HuH-7 (cell line): ENCODE results near the gene RAB36.

Experiments used
- DNase-seq: peaks from one replicate; pipeline ENCODE4 v3.0.0; 2011; ENCODE audit warnings: low spot score

RAB36 gene

DNA sequence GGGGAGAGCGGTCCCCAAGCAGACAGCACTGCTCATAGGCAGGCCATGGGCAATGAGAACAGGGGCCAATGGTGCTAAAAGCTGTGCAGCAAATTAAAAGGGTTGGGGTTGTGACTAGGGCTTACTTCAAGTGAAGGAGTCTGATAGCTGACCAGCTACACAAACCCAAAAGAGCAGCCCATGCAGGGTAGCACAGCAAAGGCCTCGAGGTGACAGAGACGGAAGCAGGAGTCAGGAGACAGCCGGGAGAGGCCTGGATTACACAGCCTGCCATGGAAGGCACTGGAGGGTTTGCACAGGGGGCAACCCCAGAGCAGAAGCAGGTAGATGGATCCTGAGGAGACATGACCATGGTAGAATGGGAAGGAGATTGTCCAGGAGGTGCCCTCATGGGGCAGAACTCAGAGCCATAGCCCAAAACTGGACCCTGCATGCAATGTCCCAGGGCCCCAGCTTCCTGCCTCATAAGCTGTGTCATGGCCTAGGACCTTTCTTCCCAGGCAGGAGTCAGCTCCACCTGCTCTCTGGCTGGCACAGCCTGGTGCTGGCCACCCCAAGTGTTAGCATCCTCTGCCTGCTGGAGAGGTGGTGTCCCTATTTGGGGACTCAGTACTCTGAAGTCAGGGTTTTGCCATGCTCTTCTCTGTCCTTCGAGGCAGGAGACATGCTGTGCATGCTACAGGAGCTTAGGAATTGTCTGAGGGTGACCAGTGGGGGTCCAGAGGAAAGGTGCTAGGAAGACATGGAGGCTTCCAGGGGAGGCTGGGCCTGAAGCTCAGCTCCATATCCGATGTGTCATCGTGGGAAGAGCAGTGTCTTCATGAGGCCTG, 36.8 kb upstream of the RAB36 start:
- DNase-seq, result no peak

DNA sequence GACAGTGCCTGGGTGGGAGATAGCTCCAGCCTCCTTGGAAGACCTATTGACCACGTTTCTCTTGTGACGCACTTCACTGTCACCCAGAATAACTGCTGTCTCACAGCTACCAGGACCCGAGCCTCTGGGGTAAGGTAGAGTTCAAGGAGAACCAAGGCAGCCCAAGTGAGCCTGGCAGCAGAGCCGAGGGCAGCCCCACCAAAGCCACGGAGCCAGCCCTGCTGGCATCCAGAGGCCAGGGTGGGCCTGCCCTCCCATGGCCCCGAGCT, 36.3 kb upstream of the RAB36 start:
- no peak for DNase-seq

DNA sequence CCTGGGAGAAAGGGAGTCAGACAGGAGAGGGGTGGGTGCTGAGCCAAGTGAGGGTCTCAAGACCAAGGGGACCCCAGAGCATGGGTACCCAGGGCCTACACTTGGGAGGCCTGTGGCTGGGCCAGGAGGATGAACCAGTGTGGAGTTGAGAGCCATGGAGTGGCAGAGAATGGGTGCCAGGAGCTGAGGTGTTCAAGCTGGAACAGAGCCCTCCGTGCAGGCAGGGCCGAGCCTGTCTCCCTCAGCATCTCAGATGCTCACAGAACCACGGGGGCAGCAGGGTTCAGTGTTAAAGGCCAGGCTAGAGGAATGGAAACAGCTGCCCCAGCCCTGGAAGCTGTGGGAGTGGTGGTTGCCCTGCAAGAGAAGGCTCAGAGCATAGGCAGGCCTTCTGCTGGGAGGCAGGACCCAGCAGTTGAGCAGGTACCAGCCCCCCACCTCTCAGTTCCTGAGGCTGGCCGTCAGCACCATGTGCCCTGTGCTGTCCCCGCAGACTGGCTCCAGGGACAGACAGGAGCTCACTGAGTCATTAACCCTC, 35.8 kb upstream of the RAB36 start:
- DNase-seq, result no peak

DNA sequence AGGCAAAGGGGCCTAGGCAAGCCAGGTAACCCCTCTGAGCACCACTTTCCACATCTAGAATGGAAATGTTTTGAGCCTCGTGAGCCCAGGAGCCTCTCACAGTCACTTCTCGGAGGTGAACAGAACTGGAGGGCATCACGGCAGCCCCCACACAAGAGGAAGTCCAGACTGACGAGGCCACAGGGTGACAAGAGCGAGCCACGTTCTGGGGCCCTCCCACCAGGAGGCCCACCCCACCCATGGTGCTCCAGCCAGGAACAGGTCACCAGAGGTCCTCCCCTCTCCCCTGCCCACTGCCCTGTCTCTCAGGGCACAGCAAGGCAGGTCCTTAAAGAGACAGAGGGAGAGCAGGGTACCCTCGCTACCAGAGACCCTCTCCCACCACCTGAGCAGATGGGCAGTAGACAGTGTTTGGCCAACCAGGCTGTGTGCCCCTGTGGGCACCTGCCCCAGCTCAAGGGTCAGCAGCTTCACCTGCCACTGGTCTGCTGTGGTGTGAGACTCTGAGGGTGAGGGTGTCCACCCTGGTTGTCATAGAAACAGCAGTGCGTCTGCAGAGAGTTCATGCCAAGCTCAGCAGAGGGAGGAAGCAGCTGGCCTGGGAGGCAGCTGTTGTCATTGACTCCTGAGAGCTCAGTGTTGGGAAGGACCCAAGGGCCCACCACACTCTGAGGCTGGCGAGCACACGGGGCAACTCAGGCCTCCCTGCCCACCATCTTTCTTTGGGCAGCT, 34.9 kb upstream of the RAB36 start:
- DNase-seq, result no peak

DNA sequence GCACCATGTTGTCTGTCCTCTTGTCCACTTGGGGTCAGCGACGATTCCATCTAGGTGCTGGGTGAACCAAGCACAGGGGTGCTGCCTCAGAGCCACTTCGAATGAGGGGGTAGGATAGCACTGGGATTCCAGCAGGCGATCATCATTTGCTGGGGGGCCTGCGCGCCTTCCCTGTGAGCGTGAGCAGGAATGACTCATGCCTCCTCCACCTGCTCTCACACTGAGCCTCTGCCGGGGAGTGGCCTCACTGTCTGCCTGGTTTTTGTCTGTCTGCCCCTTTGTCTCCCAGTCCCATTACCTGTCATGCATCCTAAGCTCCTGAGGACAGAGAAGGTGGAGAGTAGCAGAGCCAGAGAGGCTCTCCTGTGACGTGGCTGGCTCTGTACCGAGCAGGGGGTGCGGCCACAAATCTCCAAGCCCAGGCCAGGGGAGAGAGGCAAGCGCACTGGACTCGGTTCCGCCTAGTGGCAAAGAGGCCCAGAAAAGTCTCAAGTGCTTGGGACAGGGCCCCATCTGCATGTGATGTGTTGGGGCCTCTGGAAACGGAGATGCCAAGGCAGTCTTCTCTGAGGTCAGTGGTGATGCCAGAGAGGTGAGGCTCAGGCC, 34.3 kb upstream of the RAB36 start:
- DNase-seq, result no peak

DNA sequence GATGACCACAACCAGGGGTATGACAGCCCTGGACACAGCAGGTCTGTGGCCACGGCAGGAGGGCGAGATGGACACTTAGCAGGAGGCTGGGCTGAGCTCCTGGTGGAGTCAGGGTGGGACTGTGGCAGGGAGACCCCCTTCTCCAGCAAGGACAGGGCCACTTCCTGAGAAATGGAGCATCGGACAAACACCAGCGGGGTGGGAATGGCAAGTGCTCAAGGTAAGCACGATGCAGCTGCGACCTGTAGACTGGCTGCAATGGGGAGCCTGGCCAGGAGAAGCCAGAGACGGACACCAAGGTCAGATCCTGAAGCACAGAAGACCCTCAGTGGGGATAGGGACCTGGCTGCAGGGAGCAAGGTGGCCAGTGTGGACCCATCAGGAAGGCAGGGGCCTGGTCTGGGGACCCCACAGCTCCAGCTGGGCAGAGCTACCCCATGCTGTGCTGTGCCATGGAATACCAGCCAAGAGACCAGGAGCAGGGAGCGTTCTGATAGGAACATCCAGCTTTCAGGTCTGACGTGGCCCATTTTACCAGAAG, 32.7 kb upstream of the RAB36 start:
- DNase-seq, result no peak

DNA sequence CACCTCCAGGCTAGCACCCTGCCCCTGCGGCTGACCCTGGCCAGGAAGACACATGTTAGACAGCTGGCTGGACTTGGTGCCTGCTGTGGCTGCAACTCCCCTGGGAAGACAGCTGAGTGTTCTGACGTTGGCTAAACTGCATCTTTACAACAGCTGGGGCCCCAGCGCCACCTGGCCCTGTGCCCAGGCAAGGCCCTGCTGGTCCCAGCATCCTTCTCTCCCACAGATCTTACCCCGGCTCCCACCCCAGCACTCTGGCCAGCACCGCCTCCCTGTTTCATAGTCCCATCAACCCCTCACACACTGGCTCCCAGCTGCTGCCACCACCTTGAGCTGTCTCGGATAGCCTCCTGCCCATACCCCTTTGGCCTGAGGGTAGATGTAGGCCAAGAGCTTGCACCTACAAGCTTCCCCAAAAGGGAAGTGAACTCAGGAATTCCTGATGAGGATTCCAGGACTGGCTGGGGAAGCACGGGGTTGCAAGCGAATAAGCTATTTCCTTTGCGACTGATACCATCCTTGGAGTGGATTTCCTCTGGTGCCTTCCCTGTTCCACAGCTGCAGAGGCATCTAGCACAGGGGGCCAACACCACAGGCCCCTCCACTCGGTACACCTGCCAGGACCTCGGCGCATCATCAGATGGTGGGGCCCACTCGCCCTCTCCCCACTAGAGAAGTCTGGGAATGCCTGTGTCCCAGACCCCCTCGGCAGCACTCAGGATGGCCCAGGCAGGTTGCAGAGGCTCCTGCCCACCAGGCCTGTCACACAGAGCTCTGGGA, 32.0 kb upstream of the RAB36 start:
- no peak for DNase-seq

DNA sequence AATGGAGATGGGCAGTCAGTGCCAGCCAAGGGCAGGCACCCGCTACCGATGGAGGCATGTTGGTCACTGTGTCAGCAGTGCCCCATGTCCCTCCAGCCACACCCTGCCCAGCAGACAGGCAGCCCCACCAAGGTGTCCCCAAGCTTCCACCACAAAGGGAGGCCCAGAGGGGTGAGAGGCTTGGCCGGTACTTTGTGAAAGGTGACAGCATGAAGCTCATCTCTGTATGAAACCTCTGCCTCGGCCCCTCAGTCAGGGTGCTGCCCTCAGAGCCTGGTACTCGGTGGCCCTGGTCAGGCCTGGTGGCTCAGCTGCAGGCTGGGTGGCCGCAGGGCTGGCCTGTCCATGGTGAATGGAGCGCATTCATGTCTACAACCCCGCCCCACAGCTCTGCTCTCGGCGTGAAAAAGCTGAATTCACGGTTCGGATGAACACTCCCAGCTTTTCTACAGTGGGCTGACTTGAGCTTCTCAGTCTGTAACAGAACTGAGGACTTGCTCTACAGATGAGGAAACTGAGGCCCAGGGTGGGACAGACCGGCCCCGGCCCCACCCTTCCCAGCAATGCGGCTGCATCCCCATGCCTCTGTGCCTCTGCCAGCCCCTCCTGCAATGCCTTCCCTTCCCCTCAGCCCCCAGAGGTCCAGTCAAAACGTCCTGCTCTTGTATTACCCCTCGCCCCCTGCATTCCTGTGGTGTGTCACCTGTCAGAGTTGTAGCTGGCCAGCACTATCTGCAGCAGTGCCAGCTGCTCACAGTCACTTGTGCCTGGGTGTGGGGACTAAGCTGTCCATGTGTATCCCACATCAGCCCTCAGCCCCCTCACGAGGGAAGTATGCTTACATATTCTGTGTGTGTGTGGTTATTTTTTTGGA, 31.2 kb upstream of the RAB36 start:
- DNase-seq, result no peak

DNA sequence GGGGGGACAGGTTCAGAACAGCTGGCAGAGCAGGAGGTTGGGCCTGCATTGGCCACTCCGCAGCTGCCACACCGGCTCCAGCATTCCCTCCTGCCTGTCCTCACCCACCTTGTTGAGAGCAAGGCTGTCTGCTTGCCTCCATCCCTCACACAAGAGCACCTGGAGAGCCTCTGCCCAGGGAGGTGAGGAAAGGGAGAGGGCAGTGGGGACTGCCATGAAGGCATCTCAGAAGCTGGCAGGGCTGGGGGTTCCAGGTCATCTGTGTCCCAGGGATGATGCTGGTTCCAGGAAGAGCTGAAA, 30.6 kb upstream of the RAB36 start:
- DNase-seq, result no peak

DNA sequence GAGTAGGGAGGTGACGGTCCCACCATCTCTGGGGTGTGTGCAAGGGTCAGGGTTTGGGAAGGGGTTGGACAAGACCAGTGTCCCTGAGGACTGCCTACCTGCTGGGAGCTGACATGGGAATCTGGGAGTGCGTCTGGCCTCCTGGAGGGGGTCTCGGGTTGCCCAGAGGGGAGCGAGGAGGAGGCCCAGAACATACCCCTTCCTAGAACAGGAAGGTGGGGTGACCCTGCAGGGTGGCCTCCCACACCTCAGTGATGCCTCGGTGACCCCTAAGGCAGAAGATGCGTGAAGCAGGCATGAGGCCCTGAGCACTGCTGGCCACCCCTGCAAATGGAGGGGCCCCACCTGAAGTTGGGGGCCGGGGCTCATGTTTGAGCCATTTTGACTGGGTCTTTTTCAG, 29.9 kb upstream of the RAB36 start:
- no peak for DNase-seq

DNA sequence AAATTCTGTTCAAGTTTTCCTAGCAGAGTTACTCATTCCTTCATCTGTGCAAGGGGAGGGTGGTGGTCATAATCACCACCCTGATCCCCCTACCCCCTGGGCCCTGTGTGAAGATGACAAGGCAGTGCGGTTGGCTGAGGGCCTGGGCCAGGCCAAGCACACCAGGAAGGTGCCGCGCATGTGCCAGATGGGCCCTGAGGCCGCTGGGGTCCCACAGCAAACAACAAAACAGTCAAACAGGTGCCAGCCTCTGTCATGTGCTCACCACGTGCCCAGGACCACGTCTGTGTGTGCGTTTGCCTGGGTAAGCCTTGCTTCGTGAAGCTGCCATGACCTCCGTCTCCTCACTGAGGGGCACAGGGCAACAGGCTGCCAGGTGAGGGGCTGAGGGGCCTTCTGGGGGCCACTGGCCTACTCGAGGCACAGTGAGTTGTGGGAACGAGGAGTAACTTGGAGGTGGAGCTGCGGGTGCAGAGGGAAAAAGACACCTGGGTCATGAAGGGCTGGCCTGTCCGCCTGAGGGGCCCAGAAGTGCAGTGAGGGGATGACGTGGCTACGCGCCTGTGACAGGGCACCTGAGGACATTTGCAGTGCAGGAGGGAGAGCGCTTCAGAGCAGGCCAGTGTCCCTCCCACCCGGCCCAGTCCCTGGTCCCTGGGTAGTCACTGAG, 29.3 kb upstream of the RAB36 start:
- DNase-seq, result no peak

DNA sequence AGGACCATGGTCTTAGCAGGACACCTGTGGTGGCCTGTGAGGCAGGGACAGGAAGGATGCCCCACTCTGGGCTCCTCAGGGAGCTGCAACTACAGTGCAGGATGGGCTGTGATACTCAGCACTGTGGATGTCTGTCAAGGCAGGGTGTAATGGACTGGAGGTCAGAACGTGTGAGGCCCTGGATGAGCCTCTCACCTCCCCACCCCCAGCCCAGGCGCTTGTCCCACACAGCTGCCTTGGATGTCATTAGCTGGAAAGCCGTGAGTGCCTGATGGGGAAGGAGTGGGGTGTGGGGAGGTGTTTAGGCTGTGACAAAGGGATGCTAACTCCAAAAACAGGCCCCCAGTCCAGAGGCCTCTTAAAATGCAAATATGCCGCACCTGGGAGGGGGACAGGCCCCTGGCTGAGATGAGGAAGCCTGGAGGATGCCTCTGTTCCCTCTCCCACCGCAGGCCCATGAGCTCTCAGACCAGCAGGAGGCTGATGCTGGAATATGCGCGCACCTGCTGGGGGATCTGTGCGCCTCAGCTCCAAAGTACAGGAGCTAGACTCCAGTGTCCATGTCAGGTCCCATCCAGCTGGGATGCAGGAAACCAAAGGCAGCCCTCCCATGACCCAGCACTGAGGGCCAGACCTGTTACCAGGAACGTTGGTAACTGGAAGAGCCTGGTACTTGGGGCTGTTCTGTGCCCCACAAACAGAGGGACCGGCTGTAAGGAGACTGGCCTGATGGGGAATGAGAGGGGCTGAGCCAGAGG, 28.6 kb upstream of the RAB36 start:
- no peak for DNase-seq

DNA sequence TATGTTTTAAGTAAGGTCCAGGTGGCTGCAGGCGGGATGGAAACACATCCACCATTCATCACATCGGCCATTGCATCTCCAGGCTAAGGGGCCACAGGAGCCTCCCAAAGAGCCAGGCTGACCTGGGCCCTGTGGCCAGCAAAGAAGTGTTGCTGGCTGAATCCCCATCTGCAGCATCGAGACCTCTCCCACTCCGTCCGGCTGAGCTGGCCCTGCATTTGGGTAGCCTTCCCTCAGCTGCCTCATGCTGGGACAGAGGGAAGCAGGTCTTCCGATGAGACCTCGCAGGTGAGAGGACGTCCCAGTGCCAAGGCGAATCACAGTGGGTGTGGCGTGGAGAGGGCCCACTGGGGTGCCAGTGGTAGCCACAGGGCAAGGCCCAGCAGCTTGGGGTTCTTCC, 28.0 kb upstream of the RAB36 start:
- DNase-seq, result no peak

DNA sequence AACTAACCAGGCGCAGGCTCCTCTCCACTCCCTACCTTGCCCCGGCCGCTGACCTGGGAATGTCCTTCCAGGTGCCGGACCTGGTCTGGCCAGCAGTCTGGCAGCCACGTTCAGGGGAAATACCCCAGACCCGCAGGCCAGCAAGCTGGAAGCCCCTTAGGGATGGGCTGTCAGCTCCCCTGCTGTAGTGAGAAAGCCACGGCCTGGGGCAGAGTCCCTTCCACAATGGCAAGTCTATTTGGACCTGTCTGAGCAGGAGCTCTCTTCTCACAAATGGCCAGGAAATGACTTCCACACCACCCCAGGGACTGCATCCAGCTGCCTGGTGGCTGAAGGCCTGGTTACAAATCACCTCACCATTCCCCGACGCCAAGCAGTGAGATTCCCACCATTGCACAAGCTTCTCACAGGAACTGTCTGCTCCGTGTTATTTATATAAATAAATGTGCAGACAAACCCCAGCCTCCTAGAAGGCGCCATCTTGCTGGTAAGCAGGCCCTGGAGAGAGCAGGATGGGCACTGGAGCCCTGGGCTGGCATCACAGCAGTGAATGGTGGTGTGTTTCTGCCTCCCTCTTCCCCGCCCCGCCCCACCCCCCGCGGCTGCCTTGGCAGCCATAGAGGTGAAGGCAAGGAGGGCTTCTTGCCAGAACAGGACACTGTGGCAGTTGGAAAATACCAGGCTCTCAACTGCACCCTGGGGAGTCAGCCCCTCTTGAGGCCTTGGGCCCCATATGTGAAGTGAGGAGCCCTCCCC, 27.2 kb upstream of the RAB36 start:
- DNase-seq, result no peak

DNA sequence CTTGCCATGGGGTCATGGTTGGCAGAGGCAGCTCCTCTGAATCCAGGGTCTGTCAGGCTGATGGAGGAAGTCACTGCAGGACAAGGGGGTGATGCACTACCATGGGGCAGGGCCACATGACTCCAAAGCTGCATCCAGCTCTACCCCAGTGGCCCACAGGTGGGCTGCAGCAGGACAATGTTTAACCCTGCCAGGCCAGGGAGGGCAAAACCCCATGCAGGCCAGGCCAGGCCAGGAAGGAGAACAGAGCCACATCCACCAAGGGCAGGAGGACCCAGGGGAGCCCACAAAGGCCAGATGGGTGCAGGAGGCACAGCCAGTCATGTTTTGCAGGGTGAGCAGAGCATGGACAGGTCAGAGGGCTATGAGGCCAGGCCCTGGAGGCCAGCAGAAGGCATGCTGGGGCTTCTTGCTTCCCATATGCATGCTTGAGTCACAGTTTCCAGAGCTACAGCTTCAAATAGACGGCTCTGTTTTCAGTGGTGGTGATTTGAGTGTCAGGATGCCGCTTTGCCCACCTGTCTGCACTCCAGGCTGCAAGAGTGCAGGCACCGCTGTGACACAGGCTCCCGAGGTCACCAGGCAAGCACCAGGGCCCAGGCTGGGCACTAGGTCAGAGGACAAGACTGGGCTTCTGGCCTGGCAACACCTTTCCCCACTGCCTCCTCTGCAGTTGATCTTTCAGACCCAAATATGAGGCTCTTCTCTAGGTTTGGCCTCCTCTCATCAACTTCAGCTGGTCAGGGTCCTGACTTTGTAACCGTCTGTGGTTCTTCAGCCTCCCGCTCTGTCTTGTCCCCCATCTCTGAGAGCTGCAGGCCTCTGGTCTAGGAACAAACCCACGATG, 26.4 kb upstream of the RAB36 start:
- no peak for DNase-seq

DNA sequence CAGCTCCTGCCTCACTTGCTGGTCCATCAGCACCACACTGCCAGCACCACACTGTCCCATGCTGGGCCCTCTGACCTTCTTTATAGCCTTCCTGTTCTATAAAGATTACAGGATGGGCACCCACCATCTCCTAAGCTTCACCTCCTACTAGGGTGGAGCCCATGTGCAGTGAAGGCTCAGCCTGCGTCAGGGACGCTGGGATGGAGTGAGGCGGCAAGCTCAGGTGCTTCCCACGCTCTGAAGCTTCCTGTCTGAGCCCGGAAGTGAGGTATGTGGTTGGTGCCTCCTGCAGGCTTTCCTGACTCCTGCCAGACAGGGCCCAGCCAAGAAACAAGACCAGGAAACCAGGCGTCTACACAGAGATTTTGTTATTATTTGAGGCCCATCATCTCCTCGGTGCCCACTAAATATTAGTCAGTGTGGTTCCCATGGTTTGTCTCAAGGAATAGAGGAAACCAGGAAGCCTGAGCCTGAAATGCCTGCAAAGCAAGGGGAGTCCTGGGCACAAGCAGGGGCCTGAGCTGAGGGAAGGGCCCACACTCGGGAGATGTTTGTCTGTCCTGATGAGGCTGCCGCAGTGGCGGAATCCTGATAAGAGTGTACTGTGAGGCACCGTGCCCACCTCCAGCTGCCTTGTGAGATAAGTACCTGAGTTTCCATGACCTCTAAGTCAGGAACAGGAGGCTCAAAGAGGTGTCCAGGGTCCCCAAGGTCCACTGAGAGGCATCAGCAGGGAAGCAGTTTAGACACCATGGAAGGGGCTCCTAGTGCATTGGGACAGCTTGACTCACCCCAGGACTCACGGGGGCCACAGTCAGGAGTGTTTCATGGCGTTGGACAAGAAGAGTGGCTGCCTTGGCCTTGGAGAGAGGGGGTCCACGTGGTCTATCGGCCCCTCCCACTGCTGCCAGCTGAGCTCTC, 25.5 kb upstream of the RAB36 start:
- no peak for DNase-seq

DNA sequence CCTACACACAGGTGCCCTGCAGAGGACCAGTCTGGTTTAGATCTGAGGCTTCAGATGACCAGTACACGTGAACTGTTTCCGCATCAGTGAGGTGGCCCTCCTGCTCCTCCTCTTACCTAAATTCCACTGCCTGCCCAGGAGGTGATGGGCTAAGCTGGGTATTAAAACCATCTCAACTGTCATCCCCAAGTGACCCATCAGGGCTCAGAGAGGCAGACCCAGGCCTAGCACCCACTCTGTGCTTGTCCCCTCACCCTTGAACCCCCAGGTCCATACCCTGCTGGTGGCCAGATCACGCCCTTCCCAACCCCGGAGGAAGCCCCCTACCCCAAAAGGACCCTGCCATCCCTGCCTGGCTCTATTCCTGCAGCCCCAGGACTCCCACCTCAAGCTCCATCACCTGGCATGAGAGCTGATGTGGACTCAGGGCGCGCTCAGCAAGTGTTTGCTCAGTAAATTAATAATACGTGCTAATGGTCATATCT, 24.8 kb upstream of the RAB36 start:
- no peak for DNase-seq
